Osteocyte (in vitro differentiated cells): Measurements from ENCODE around the gene SLC12A6. TPM values are rescaled to one million over a fixed set of nuclear protein-coding genes. Genes with fewer than 3 reads are reported as not detected.

ENCODE experiments used
- DNase-seq: peaks from one replicate; pipeline ENCODE4 v3.0.0; 2021; ENCODE audit warnings: mixed read lengths; ENCODE audit not compliant: unreplicated experiment; ENCODE audit errors: extremely low spot score
- H3K27ac Mint-ChIP-seq: one replicate; pipeline ENCODE4 v1.8.0; 2021; ENCODE audit warnings: mild to moderate bottlenecking, mixed read lengths; ENCODE audit not compliant: unreplicated experiment
- H3K27me3 Mint-ChIP-seq: one replicate; pipeline ENCODE4 v1.8.0; 2021; ENCODE audit warnings: mixed read lengths; ENCODE audit not compliant: unreplicated experiment
- H3K36me3 Mint-ChIP-seq: one replicate; pipeline ENCODE4 v1.8.0; 2021; ENCODE audit warnings: mixed read lengths; ENCODE audit not compliant: unreplicated experiment
- H3K4me1 Mint-ChIP-seq: one replicate; pipeline ENCODE4 v1.8.0; 2021; ENCODE audit warnings: mixed read lengths; ENCODE audit not compliant: unreplicated experiment
- H3K4me3 Mint-ChIP-seq: one replicate; pipeline ENCODE4 v1.8.0; 2021; ENCODE audit warnings: mild to moderate bottlenecking, moderate library complexity, mixed read lengths; ENCODE audit not compliant: unreplicated experiment
- H3K9me3 Mint-ChIP-seq: one replicate; pipeline ENCODE4 v1.8.0; 2021; ENCODE audit warnings: mixed read lengths; ENCODE audit not compliant: unreplicated experiment
- total RNA-seq: library from RNA; stranded (reverse); gene quantifications from 2 replicates; pipeline ENCODE4 v1.2.1, GENCODE V29; 2021
- TF ChIP-seq, protein P1 (sequence below): fragments of 200-600 bp; sonication (generic); IDR thresholded peaks from 2 replicates; pipeline ENCODE4 v1.5.0; 2021; ENCODE audit warnings: antibody characterized with exemption, mild to moderate bottlenecking, moderate library complexity

The SLC12A6 gene
- total RNA-seq, 1 donor from 2014 or later = 52.3 TPM

DNA sequence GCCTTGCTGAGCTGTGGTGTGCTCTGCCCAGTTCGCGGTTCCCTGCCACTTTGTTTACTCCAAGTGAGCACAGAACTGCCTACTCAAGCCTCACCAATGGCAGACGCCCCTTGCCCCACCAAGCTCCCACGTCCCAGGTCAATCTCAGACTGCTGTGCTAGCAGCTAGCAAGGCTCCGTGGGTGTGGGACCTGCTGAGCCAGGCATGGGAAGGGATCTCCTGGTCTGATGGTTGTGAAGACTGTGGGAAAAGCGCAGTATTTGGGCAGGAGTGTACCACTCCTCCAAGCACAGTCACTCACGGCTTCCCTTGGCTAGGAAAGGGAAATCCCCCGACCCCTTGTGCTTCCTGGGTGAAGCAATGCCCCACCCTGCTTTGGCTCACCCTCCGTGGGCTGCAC, 45.0 kb downstream of the SLC12A6 start:
- Mint-ChIP-seq H3K9me3 (peaks cover 6% of the 10 kb centered on the region), H3K4me1 (peaks cover 18% of the 10 kb centered on the region), H3K36me3 (peaks cover 25% of the 10 kb centered on the region), H3K4me3 (no peak overlapping the region), H3K27ac (no peak overlapping the region), H3K27me3 (no peaks in the 10 kb centered on the region)
- TF ChIP-seq, protein P1, sequence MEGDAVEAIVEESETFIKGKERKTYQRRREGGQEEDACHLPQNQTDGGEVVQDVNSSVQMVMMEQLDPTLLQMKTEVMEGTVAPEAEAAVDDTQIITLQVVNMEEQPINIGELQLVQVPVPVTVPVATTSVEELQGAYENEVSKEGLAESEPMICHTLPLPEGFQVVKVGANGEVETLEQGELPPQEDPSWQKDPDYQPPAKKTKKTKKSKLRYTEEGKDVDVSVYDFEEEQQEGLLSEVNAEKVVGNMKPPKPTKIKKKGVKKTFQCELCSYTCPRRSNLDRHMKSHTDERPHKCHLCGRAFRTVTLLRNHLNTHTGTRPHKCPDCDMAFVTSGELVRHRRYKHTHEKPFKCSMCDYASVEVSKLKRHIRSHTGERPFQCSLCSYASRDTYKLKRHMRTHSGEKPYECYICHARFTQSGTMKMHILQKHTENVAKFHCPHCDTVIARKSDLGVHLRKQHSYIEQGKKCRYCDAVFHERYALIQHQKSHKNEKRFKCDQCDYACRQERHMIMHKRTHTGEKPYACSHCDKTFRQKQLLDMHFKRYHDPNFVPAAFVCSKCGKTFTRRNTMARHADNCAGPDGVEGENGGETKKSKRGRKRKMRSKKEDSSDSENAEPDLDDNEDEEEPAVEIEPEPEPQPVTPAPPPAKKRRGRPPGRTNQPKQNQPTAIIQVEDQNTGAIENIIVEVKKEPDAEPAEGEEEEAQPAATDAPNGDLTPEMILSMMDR = no peak
- DNase-seq = no peak

DNA sequence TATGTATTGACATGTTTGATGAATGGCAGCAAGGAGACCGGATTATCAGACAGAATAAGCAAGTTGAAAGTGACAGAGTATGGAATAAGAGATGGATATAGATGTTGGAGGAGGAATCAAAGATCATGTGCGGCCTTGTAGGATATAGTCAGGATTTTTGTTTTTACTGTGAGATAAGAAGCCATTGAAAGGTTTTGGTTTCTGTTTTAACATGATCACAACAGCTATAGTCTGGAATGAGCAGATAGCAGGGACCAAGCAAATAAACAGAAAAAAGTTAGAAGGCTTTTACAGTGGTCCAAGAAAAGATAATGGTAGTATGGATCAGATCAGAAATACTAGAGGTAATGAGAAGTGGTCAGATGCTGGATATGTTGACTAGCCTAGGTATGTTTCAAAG, 52.6 kb downstream of the SLC12A6 start:
- Mint-ChIP-seq H3K27ac (peak overlapping the region; percentile 1), H3K4me1 (peaks cover 11% of the 10 kb centered on the region), H3K4me3 (no peak overlapping the region), H3K27me3 (no peaks in the 10 kb centered on the region), H3K36me3 (peaks cover 12% of the 10 kb centered on the region), H3K9me3 (peaks cover 6% of the 10 kb centered on the region)
- TF ChIP-seq, protein P1 = no peak
- no peak for DNase-seq

DNA sequence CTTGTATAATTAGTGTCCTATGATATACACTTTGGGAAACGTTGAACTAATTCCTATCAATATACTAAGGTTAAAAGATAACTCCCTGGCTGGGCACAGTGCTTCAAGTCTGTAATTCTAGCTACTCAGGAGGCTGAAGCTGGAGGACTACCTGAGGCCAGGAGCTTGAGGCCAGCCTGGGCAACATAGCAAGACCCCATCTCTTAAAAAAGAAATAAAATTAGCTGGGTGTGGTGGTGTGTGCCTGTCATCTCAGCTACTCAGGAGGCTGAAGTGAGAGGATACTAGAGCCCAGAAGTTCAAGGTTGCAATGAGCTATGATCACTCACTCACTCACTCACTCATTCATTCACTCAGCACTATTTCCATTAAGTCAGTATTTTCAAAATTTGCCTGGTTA, 55.2 kb downstream of the SLC12A6 start:
- H3K27me3 Mint-ChIP-seq = no peaks in the 10 kb centered on the region
- no peak overlapping the region for H3K4me3 Mint-ChIP-seq
- DNase-seq = no peak
- peaks cover 25% of the 10 kb centered on the region for H3K4me1 Mint-ChIP-seq
- peaks cover 6% of the 10 kb centered on the region for H3K9me3 Mint-ChIP-seq
- H3K36me3 Mint-ChIP-seq = peaks cover 12% of the 10 kb centered on the region
- TF ChIP-seq, protein P1 = no peak
- H3K27ac Mint-ChIP-seq = no peak overlapping the region

DNA sequence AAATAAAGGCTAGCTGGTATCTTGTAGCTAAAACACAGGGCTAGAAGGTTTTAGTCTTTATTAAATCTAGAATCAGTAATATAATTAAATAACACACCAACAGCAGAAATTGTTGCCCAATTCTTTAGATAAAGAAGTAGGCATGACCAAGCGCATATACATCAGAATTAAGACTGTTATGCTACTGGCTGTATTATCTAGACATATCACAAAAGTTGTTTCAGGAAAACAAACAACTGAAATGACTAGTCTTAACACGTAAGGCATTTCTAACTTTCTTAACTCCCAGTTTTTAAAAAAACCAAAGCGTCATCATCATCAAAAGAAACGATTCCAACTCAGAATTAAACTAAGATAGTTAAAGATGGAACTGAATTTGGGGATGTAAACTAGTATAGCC, 57.4 kb downstream of the SLC12A6 start:
- Mint-ChIP-seq H3K36me3 (peaks cover 12% of the 10 kb centered on the region), H3K9me3 (peaks cover 6% of the 10 kb centered on the region), H3K4me1 (peaks cover 45% of the 10 kb centered on the region), H3K4me3 (no peak overlapping the region), H3K27me3 (no peaks in the 10 kb centered on the region), H3K27ac (no peak overlapping the region)
- TF ChIP-seq, protein P1 = no peak
- no peak for DNase-seq

DNA sequence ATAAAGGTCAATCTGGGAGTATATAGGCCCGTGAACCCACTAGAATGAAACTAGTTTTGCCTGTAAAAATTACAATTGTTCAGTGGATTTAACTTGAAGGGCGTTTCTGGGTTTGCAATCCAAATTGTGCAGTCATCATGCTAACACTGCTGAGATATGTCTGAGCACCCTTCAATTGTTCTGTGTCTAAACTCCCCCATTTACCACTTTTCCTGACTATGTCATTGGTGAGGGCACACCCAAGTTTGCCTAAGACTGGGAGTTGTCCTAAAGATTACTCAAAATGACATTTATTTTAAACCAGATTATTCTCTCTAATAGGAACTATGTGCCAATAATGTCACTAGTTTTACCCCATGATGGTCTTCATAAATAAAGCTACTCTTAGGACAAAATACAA, 58.2 kb downstream of the SLC12A6 start:
- H3K27me3 Mint-ChIP-seq = no peaks in the 10 kb centered on the region
- H3K36me3 Mint-ChIP-seq = peaks cover 12% of the 10 kb centered on the region
- H3K4me3 Mint-ChIP-seq = no peak overlapping the region
- TF ChIP-seq, protein P1 = no peak
- peaks cover 46% of the 10 kb centered on the region for H3K4me1 Mint-ChIP-seq
- peaks cover 6% of the 10 kb centered on the region for H3K9me3 Mint-ChIP-seq
- H3K27ac Mint-ChIP-seq = peak overlapping the region; percentile 35
- DNase-seq = no peak
